HG02885 (cell line): Measurements from ENCODE around the gene CSNK1G2.

Experiments
- ATAC-seq: cut with Tn5 transposase; IDR thresholded peaks from one replicate; pipeline ENCODE4 v1.9.1; 2021; ENCODE audit warnings: mild to moderate bottlenecking; ENCODE audit not compliant: unreplicated experiment, poor library complexity

CSNK1G2 gene

GRCh38 chr19:2014131-2014571 is 73.2 kb downstream of the CSNK1G2 start:
- no peak for ATAC-seq

- ATAC-seq = no peak
These were observed 74.0 kb downstream of the CSNK1G2 start for GRCh38 chr19:2014731-2015607.

GRCh38 chr19:2015608-2015950 is 74.6 kb downstream of the CSNK1G2 start, which contains the start of gene BTBD2:
TSS of gene BTBD2 (minus strand) at chr19:2015714. CDS start at chr19:2015703, 11 bp downstream.
- no peak for ATAC-seq

- ATAC-seq = no peak
These were observed 75.3 kb downstream of the CSNK1G2 start for GRCh38 chr19:2016041-2016807.

- no peak for ATAC-seq
These were observed 77.8 kb downstream of the CSNK1G2 start for GRCh38 chr19:2018752-2019151.

- no peak for ATAC-seq
These were observed 80.6 kb downstream of the CSNK1G2 start for GRCh38 chr19:2021453-2022140.

GRCh38 chr19:2022289-2022688 is 81.3 kb downstream of the CSNK1G2 start:
- no peak for ATAC-seq

- ATAC-seq = no peak
These were observed 85.8 kb downstream of the CSNK1G2 start for GRCh38 chr19:2026770-2027169.

GRCh38 chr19:2027361-2027760 is 86.4 kb downstream of the CSNK1G2 start:
- no peak for ATAC-seq
